NOMO-1 treated with dmso at 0.1 percent for 144 hours (cell line): Measurements from ENCODE around the gene ARHGAP28.

Experiments used
- DNase-seq: peaks from one replicate; lab custom pipeline; 2025; ENCODE audit not compliant: unreplicated experiment; lab: John Stamatoyannopoulos, UW

The ARHGAP28 gene

GRCh38 chr18:6955304-6955703, 225.8 kb downstream of the ARHGAP28 start:
- no peak for DNase-seq

- no peak for DNase-seq
These were observed 227.0 kb downstream of the ARHGAP28 start for GRCh38 chr18:6956495-6956894.

GRCh38 chr18:6956999-6957398, 227.5 kb downstream of the ARHGAP28 start:
- no peak for DNase-seq

GRCh38 chr18:6959110-6959509, 229.6 kb downstream of the ARHGAP28 start:
- no peak for DNase-seq

- no peak for DNase-seq
These were observed 230.6 kb downstream of the ARHGAP28 start for GRCh38 chr18:6960124-6960523.

- no peak for DNase-seq
These were observed 231.1 kb downstream of the ARHGAP28 start for GRCh38 chr18:6960656-6961055.

GRCh38 chr18:6961331-6961730, 231.8 kb downstream of the ARHGAP28 start:
- DNase-seq = no peak

GRCh38 chr18:6962571-6963451, 233.3 kb downstream of the ARHGAP28 start:
- DNase-seq = no peak

- DNase-seq = no peak
These were observed 234.1 kb downstream of the ARHGAP28 start for GRCh38 chr18:6963452-6964097.
